ENCODE results near the gene GPR18.

GRCh38 chr13:99237981-99238662 is 20.1 kb downstream of the GPR18 start:
- TF ChIP-seq CTCF (IDR thresholded peaks at IDR 0.05; ENCODE audit: insufficient read depth, low read length, poor library complexity, severe bottlenecking) (no peak), EZH2phosphoT487 (conservative IDR thresholded peaks at IDR 0.05; ENCODE audit: low read length) (no peak)
